HEK293 (cell line): ENCODE data around the gene TMCC1.

ENCODE experiments used
- CTCF ChIA-PET: fragments of 350-600 bp; formaldehyde crosslinking; extraction: SDS; loops from one replicate; lab custom pipeline; 2021; ENCODE audit warnings: antibody characterized with exemption; lab: Yijun Ruan, JAX
- POLR2A ChIA-PET: fragments of 300-600 bp; formaldehyde crosslinking; extraction: SDS; loops from one replicate; lab custom pipeline; 2020; ENCODE audit warnings: antibody characterized with exemption, inconsistent platforms; lab: Yijun Ruan, JAX
- H3K27ac ChIP-seq: fragments of 200-500 bp; sonication (Bioruptor generic); 2 replicates; pipeline ENCODE4 v1.5.1; 2014; ENCODE audit warnings: low read depth, low read length, control low read depth, inconsistent platforms; ENCODE audit errors: extremely low read depth
- H3K36me3 ChIP-seq, 2 experiments: fragments of 200-500 bp in 1 of 2; sonication (Bioruptor generic) in 1 of 2; 1 replicate in 1 of 2; 2 replicates in 1 of 2; pipeline ENCODE4 v1.5.1; 2014 to 2017; ENCODE audit warnings: inconsistent platforms in 2 of 2, low read length in 2 of 2; ENCODE audit not compliant: control insufficient read depth in 2 of 2, insufficient read depth in 1 of 2
- H3K4me1 ChIP-seq: fragments of 200-500 bp; sonication (Bioruptor generic); 2 replicates; pipeline ENCODE4 v1.5.1; 2014; ENCODE audit warnings: mild to moderate bottlenecking, low read length, inconsistent platforms; ENCODE audit not compliant: control insufficient read depth, insufficient read depth
- H3K4me3 ChIP-seq: 2 replicates; pipeline ENCODE4 v1.5.1; 2011; ENCODE audit warnings: low read depth, mild to moderate bottlenecking, control low read depth, low read length, moderate library complexity
- H3K9me3 ChIP-seq: fragments of 200-500 bp; sonication (Bioruptor generic); 2 replicates; pipeline ENCODE4 v1.5.1; 2014; ENCODE audit warnings: low read depth, low read length, inconsistent platforms; ENCODE audit not compliant: control insufficient read depth, insufficient read depth
- FEZF1 ChIP-seq: fragments of 450-650 bp; formaldehyde crosslinking; IDR thresholded peaks from 2 replicates; pipeline ENCODE4 v1.5.1; 2016; ENCODE audit warnings: missing biosample characterization, missing genetic modification characterization
- GFI1B ChIP-seq: fragments of 450-650 bp; formaldehyde crosslinking; IDR thresholded peaks from 2 replicates; pipeline ENCODE4 v1.5.1; 2016; ENCODE audit warnings: missing biosample characterization, missing genetic modification characterization
- GLI4 ChIP-seq: fragments of 450-650 bp; formaldehyde crosslinking; IDR thresholded peaks from 2 replicates; pipeline ENCODE4 v1.5.1; 2016; ENCODE audit warnings: missing biosample characterization, missing genetic modification characterization
- HOXC10 ChIP-seq: sonication (generic); formaldehyde crosslinking; IDR thresholded peaks from 2 replicates; pipeline ENCODE4 v1.8.1; 2023; ENCODE audit warnings: mild to moderate bottlenecking, missing genetic modification reagents
- KLF8 ChIP-seq: fragments of 450-650 bp; formaldehyde crosslinking; IDR thresholded peaks from 2 replicates; pipeline ENCODE4 v1.5.1; 2016; ENCODE audit warnings: missing biosample characterization, missing genetic modification characterization
- MZF1 ChIP-seq: fragments of 450-650 bp; formaldehyde crosslinking; IDR thresholded peaks from 2 replicates; pipeline ENCODE4 v1.5.1; 2017; ENCODE audit warnings: missing biosample characterization, missing genetic modification characterization, borderline replicate concordance
- OVOL3 ChIP-seq: fragments of 450-650 bp; formaldehyde crosslinking; IDR thresholded peaks from 2 replicates; pipeline ENCODE4 v1.5.1; 2016; ENCODE audit warnings: missing biosample characterization, missing genetic modification characterization
- RBAK ChIP-seq: fragments of 450-650 bp; formaldehyde crosslinking; IDR thresholded peaks from 2 replicates; pipeline ENCODE4 v1.5.1; 2016; ENCODE audit warnings: missing biosample characterization, missing genetic modification characterization
- SP3 ChIP-seq: fragments of 450-650 bp; formaldehyde crosslinking; IDR thresholded peaks from 2 replicates; pipeline ENCODE4 v1.5.1; 2016; ENCODE audit warnings: missing biosample characterization, missing genetic modification characterization
- WT1 ChIP-seq: fragments of 450-650 bp; formaldehyde crosslinking; IDR thresholded peaks from 2 replicates; pipeline ENCODE4 v1.5.1; 2016; ENCODE audit warnings: missing biosample characterization, missing genetic modification characterization
- ZIC2 ChIP-seq: fragments of 450-650 bp; formaldehyde crosslinking; IDR thresholded peaks from 2 replicates; pipeline ENCODE4 v1.5.1; 2016; ENCODE audit warnings: missing biosample characterization, missing genetic modification characterization
- ZNF16 ChIP-seq: fragments of 450-650 bp; formaldehyde crosslinking; IDR thresholded peaks from 2 replicates; pipeline ENCODE4 v1.5.1; 2016; ENCODE audit warnings: low read depth, missing biosample characterization, missing genetic modification characterization
- ZNF2 ChIP-seq: fragments of 450-650 bp; formaldehyde crosslinking; IDR thresholded peaks from 2 replicates; pipeline ENCODE4 v1.5.1; 2016; ENCODE audit warnings: missing biosample characterization, missing genetic modification characterization
- ZNF416 ChIP-seq: fragments of 450-650 bp; formaldehyde crosslinking; IDR thresholded peaks from 2 replicates; pipeline ENCODE4 v1.5.1; 2016; ENCODE audit warnings: missing biosample characterization, missing genetic modification characterization
- ZNF473 ChIP-seq: fragments of 450-650 bp; formaldehyde crosslinking; IDR thresholded peaks from 2 replicates; pipeline ENCODE4 v1.5.1; 2017; ENCODE audit warnings: missing biosample characterization, missing genetic modification characterization
- ZNF514 ChIP-seq: fragments of 450-650 bp; formaldehyde crosslinking; IDR thresholded peaks from 2 replicates; pipeline ENCODE4 v1.5.1; 2016; ENCODE audit warnings: missing biosample characterization, missing genetic modification characterization
- ZNF529 ChIP-seq: fragments of 450-650 bp; formaldehyde crosslinking; IDR thresholded peaks from 2 replicates; pipeline ENCODE4 v1.5.1; 2017; ENCODE audit warnings: missing genetic modification characterization, missing biosample characterization; ENCODE audit not compliant: insufficient replicate concordance
- ZNF658 ChIP-seq: fragments of 450-650 bp; formaldehyde crosslinking; IDR thresholded peaks from 2 replicates; pipeline ENCODE4; 2016; ENCODE audit warnings: missing biosample characterization, missing genetic modification characterization
- ZNF670 ChIP-seq: fragments of 450-650 bp; formaldehyde crosslinking; IDR thresholded peaks from 2 replicates; pipeline ENCODE4 v1.5.1; 2016; ENCODE audit warnings: missing biosample characterization, missing genetic modification characterization, low read depth
- ZXDB ChIP-seq: fragments of 450-650 bp; formaldehyde crosslinking; IDR thresholded peaks from 2 replicates; pipeline ENCODE4 v1.5.1; 2016; ENCODE audit warnings: missing biosample characterization, missing genetic modification characterization
- TF ChIP-seq, protein P1 (sequence below): fragments of 450-650 bp; formaldehyde crosslinking; IDR thresholded peaks from 2 replicates; pipeline ENCODE4 v1.5.1; 2016; ENCODE audit warnings: missing biosample characterization, missing genetic modification characterization
- TF ChIP-seq, protein P2 (sequence below): fragments of 450-650 bp; formaldehyde crosslinking; IDR thresholded peaks from 2 replicates; pipeline ENCODE4 v1.5.1; 2017; ENCODE audit warnings: missing biosample characterization, missing genetic modification characterization
- TF ChIP-seq, protein P3 (sequence below): fragments of 450-650 bp; formaldehyde crosslinking; IDR thresholded peaks from 2 replicates; pipeline ENCODE4 v1.5.1; 2016; ENCODE audit warnings: missing biosample characterization, missing genetic modification characterization, borderline replicate concordance
- TF ChIP-seq, protein P4 (sequence below): fragments of 450-650 bp; IDR thresholded peaks from 2 replicates; pipeline ENCODE4 v1.5.1; 2018; ENCODE audit warnings: missing biosample characterization, mild to moderate bottlenecking, missing genetic modification characterization
- TF ChIP-seq, protein P5 (sequence below): fragments of 450-650 bp; IDR thresholded peaks from 2 replicates; pipeline ENCODE4 v1.5.1; 2018; ENCODE audit warnings: missing biosample characterization, missing genetic modification characterization
- TF ChIP-seq, protein P6 (sequence below): fragments of 450-650 bp; formaldehyde crosslinking; IDR thresholded peaks from 2 replicates; pipeline ENCODE4 v1.5.1; 2017; ENCODE audit warnings: missing biosample characterization, mild to moderate bottlenecking, missing genetic modification characterization, moderate library complexity

The TMCC1 gene

DNA sequence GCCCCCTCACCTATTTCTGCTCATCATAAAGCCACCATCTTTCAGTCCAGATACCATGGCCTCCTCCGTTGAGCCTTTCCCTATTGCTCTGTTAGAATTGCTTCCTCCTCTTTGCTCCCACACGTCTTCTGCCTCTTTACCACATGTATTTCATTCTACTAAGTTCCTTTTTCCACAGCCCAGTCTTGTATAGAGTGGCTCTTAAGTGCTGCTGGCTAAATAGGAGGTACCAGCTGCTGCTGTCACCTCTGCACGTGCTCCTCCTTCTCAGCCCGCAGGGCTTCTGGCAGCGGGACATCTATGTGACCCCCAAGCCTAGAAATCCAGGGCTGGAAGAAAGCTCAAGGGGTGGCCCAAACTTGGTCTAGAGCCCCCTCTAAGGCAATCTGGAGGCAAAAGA is 248.2 kb downstream of the TMCC1 start:
- ChIA-PET POLR2A (no interaction called here), CTCF (no interaction called here)
- no peak overlapping the region for H3K27ac ChIP-seq

DNA sequence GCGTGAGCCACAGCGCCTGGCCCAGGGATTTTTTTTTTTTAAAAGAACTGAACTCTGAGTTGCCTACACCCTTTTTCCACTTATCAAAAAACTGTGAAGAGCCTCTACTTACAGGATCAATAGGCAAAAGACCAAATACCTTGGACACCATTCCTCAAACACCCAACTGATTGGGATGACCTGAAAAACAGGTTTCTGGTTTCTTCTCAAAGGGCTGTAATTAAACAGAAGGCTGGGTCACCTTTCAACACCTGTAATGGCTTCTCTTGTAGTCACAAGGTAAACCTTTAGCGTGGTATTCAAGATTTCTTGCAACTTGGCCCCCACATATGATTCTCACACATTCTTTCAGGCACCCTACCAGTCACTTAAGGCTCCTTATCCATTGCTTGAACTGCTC is 248.7 kb downstream of the TMCC1 start:
- Histone ChIP-seq H3K4me1 (no peaks in the 10 kb centered on the region), H3K36me3 (no peaks in the 10 kb centered on the region), H3K4me3 (no peak overlapping the region), H3K9me3 (no peaks in the 10 kb centered on the region), H3K27ac (no peak overlapping the region)
- ChIA-PET POLR2A (interaction anchor here (0.7 kb wide), 1 partner anchor 15 kb away, joined by 3 read pairs; no protein-coding TSS in a partner anchor), CTCF (no interaction called here)
- TF ChIP-seq ZNF529 (tag by site-specific recombination) (no peak), FEZF1 (no peak), ZNF2 (tag by site-specific recombination) (no peak), HOXC10 (CRISPR knock-in tag) (no peak), GLI4 (tag by site-specific recombination) (no peak), RBAK (no peak), OVOL3 (tag by site-specific recombination) (no peak), WT1 (no peak), ZNF416 (tag by site-specific recombination) (no peak), ZNF658 (tag by site-specific recombination) (no peak), SP3 (no peak), MZF1 (tag by site-specific recombination) (no peak), ZXDB (tag by site-specific recombination) (no peak)
- TF ChIP-seq, protein P1, sequence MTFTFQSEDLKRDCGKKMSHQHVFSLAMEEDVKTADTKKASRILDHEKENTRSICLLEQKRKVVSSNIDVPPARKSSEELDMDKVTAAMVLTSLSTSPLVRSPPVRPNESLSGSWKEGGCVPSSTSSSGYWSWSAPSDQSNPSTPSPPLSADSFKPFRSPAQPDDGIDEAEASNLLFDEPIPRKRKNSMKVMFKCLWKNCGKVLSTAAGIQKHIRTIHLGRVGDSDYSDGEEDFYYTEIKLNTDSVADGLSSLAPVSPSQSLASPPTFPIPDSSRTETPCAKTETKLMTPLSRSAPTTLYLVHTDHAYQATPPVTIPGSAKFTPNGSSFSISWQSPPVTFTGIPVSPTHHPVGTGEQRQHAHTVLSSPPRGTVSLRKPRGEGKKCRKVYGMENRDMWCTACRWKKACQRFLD (tag by site-specific recombination): no peak
- TF ChIP-seq, protein P2, sequence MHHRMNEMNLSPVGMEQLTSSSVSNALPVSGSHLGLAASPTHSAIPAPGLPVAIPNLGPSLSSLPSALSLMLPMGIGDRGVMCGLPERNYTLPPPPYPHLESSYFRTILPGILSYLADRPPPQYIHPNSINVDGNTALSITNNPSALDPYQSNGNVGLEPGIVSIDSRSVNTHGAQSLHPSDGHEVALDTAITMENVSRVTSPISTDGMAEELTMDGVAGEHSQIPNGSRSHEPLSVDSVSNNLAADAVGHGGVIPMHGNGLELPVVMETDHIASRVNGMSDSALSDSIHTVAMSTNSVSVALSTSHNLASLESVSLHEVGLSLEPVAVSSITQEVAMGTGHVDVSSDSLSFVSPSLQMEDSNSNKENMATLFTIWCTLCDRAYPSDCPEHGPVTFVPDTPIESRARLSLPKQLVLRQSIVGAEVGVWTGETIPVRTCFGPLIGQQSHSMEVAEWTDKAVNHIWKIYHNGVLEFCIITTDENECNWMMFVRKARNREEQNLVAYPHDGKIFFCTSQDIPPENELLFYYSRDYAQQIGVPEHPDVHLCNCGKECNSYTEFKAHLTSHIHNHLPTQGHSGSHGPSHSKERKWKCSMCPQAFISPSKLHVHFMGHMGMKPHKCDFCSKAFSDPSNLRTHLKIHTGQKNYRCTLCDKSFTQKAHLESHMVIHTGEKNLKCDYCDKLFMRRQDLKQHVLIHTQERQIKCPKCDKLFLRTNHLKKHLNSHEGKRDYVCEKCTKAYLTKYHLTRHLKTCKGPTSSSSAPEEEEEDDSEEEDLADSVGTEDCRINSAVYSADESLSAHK: no peak
- TF ChIP-seq, protein P3, sequence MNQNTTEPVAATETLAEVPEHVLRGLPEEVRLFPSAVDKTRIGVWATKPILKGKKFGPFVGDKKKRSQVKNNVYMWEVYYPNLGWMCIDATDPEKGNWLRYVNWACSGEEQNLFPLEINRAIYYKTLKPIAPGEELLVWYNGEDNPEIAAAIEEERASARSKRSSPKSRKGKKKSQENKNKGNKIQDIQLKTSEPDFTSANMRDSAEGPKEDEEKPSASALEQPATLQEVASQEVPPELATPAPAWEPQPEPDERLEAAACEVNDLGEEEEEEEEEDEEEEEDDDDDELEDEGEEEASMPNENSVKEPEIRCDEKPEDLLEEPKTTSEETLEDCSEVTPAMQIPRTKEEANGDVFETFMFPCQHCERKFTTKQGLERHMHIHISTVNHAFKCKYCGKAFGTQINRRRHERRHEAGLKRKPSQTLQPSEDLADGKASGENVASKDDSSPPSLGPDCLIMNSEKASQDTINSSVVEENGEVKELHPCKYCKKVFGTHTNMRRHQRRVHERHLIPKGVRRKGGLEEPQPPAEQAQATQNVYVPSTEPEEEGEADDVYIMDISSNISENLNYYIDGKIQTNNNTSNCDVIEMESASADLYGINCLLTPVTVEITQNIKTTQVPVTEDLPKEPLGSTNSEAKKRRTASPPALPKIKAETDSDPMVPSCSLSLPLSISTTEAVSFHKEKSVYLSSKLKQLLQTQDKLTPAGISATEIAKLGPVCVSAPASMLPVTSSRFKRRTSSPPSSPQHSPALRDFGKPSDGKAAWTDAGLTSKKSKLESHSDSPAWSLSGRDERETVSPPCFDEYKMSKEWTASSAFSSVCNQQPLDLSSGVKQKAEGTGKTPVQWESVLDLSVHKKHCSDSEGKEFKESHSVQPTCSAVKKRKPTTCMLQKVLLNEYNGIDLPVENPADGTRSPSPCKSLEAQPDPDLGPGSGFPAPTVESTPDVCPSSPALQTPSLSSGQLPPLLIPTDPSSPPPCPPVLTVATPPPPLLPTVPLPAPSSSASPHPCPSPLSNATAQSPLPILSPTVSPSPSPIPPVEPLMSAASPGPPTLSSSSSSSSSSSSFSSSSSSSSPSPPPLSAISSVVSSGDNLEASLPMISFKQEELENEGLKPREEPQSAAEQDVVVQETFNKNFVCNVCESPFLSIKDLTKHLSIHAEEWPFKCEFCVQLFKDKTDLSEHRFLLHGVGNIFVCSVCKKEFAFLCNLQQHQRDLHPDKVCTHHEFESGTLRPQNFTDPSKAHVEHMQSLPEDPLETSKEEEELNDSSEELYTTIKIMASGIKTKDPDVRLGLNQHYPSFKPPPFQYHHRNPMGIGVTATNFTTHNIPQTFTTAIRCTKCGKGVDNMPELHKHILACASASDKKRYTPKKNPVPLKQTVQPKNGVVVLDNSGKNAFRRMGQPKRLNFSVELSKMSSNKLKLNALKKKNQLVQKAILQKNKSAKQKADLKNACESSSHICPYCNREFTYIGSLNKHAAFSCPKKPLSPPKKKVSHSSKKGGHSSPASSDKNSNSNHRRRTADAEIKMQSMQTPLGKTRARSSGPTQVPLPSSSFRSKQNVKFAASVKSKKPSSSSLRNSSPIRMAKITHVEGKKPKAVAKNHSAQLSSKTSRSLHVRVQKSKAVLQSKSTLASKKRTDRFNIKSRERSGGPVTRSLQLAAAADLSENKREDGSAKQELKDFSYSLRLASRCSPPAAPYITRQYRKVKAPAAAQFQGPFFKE (tag by site-specific recombination): no peak
- TF ChIP-seq, protein P4, sequence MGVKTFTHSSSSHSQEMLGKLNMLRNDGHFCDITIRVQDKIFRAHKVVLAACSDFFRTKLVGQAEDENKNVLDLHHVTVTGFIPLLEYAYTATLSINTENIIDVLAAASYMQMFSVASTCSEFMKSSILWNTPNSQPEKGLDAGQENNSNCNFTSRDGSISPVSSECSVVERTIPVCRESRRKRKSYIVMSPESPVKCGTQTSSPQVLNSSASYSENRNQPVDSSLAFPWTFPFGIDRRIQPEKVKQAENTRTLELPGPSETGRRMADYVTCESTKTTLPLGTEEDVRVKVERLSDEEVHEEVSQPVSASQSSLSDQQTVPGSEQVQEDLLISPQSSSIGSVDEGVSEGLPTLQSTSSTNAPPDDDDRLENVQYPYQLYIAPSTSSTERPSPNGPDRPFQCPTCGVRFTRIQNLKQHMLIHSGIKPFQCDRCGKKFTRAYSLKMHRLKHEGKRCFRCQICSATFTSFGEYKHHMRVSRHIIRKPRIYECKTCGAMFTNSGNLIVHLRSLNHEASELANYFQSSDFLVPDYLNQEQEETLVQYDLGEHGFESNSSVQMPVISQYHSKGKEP (tag by site-specific recombination): no peak
- TF ChIP-seq, protein P5, sequence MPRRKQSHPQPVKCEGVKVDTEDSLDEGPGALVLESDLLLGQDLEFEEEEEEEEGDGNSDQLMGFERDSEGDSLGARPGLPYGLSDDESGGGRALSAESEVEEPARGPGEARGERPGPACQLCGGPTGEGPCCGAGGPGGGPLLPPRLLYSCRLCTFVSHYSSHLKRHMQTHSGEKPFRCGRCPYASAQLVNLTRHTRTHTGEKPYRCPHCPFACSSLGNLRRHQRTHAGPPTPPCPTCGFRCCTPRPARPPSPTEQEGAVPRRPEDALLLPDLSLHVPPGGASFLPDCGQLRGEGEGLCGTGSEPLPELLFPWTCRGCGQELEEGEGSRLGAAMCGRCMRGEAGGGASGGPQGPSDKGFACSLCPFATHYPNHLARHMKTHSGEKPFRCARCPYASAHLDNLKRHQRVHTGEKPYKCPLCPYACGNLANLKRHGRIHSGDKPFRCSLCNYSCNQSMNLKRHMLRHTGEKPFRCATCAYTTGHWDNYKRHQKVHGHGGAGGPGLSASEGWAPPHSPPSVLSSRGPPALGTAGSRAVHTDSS (tag by site-specific recombination): no peak
- TF ChIP-seq, protein P6, sequence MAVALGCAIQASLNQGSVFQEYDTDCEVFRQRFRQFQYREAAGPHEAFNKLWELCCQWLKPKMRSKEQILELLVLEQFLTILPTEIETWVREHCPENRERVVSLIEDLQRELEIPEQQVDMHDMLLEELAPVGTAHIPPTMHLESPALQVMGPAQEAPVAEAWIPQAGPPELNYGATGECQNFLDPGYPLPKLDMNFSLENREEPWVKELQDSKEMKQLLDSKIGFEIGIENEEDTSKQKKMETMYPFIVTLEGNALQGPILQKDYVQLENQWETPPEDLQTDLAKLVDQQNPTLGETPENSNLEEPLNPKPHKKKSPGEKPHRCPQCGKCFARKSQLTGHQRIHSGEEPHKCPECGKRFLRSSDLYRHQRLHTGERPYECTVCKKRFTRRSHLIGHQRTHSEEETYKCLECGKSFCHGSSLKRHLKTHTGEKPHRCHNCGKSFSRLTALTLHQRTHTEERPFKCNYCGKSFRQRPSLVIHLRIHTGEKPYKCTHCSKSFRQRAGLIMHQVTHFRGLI (tag by site-specific recombination): no peak

More for the DNA sequence above, 248.2 kb downstream of the TMCC1 start:
- H3K36me3 ChIP-seq: no peaks in the 10 kb centered on the region
- no peaks in the 10 kb centered on the region for H3K4me1 ChIP-seq
- H3K4me3 ChIP-seq: no peak overlapping the region
- no peaks in the 10 kb centered on the region for H3K9me3 ChIP-seq
- TF ChIP-seq KLF8: no peak
- no peak for TF ChIP-seq GFI1B (tag by site-specific recombination)
- TF ChIP-seq ZNF473 (tag by site-specific recombination): no peak
- TF ChIP-seq ZNF514 (tag by site-specific recombination): no peak
- TF ChIP-seq ZIC2: no peak
- TF ChIP-seq ZNF670: no peak
- TF ChIP-seq ZNF16 (tag by site-specific recombination): no peak
- TF ChIP-seq, all 188 proteins: peak for 0
